GM21528 (cell line): ENCODE data around the gene SPEM2.
"Not testable (repeated sequence)": the region's sequence is repeated elsewhere in the genome, so short reads cannot be mapped to it uniquely, and the experiment has no call there.

Experiments
- ATAC-seq: cut with Tn5 transposase; IDR thresholded peaks from one replicate; pipeline ENCODE4 v1.9.1; 2021; ENCODE audit warnings: mild to moderate bottlenecking, moderate library complexity; ENCODE audit not compliant: unreplicated experiment, low FRiP score

Gene SPEM2

DNA sequence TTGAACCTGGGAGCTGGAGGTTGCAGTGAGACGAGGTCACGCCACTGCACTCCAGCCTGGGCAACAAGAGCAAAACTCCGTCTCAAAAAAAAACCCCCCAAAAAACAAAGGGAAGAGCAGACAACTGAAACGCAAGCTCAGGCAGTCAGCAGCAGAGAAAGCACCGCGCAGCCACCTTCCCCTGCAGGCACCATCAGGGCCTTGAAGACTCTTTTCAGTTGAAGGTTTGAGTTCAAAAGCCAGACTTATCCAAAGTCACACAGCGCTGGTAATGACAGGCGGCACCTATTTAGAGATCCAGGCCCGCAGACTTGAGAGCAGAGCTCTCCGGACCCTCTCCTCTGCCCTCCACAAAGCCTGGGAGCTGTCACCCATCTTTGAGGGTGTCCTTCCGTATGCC lies 42.9 kb downstream of the SPEM2 start:
- no peak for ATAC-seq

DNA sequence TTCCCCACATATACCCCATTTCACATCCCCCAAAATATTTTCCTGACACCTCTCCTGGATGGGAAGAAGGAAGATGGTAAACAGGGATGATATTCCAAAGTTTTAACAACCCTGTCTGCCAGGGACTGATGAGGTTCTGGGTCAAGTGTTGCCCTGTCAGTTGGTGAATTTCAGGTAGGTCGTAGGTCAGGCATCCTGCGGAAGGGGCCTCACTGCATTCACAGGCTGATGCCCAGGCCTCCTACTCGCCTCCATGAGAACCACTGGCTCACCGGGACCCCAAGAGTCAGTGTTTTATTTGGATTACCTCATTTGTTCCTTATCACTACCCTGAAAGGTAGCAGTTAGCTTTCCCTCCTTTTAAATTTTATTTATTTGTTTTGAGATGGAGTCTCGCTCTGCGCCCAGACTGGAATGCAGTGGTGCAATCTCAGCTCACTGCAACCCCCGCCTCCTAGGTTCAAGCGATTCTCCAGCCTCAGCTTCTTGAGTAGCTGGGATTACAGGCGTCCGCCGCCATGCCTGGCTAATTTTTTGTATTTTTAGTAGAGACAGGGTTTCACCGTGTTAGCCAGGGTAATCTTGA lies 43.5 kb downstream of the SPEM2 start:
- ATAC-seq = no peak

DNA sequence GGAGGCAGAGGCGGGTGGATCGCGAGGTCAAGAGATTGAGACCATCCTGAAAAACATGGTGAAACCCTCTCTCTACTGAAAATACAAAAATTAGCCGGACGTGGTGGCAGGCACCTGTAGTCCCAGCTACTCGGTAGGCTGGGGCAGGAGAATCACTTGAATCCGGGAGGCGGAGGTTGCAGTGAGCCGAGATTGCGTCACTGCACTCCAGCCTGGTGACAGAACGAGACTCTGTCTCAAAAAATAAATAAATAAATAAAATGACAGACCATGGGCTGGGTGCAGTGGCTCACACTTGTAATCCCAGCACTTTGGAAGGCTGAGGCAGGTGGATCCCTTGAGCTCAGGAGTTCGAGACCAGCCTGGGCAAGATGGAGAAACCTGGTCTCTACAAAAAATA lies 44.4 kb downstream of the SPEM2 start:
- ATAC-seq = not testable (repeated sequence)

GRCh38 chr17:7470457-7470973 lies 45.1 kb downstream of the SPEM2 start:
- not testable (repeated sequence) for ATAC-seq

DNA sequence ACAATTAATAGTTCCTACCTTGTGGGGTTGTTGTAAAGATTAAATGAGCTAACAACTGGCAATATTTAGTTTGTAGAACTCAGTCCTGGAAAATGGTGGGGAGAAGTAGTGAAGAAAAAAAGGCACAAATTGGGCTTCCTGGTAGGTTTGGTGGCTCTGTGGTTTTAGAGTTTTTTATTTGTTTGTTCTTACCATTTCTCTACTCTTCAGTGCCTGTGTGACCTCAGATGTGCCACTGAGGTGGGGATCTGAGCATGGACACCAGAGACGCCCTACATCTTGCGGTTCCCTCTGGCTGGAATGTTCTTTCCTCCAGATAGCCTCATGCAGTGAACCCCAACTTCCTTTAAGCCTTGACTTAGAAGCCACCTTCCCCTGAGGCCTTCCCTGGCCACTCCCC lies 46.3 kb downstream of the SPEM2 start:
- ATAC-seq = no peak

DNA sequence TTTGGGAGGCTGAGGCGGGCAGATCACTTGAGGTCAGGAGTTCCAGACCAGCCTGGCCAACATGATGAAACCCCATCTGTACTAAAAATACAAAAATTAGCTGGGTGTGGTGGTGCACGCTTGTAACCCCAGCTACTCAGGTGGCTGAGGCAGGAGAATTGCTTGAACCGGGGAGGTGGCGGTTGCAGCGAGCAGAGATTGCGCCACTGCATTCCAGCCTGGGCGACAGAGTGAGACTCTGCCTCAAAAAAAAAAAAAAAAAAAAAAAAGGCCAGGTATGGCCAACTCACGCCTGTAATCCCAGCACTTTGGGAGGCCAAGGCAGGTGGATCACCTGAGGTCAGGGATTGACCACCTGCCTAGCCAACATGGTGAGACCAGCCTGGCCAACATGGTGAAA lies 49.4 kb downstream of the SPEM2 start:
- not testable (repeated sequence) for ATAC-seq

DNA sequence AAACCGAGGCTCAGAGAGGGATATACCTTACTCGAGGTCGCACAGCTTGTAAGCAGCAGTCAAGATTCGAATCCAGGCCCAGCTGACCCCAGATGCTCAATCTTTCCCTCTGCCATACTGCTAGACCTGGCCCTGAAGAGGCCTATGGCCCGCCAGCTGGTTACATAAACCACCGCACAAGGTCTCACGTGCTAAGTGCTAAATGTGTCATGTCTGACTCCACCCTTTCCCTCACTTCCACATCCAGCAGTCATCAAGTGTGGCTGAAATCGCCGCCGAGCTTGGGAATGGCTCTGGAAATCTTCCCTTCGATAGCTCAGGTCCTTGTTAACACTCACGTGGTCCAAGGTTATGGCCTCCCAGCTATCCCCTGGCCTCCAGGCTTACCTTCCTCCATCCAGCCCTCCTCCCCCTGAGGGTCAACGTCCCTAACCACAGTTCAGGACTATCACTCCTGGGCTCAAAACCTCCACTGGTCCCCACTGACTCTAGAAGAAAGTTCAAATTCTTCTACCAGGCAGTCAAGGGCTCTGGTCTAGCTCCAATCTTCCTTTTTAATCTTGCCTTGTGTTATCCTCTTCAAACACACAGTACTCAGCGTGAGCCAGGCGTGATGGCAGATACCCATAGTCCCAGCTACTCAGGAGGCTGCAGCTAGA lies 50.5 kb downstream of the SPEM2 start:
- no peak for ATAC-seq

- no peak for ATAC-seq
Observed at GRCh38 chr17:7476494-7476893, 51.1 kb downstream of the SPEM2 start.

GRCh38 chr17:7476951-7477350 lies 51.5 kb downstream of the SPEM2 start:
- ATAC-seq = no peak
